Naive thymus-derived CD8-positive, alpha-beta T cell (primary cell): ENCODE results near the gene SPI1. TPM values are rescaled to one million over a fixed set of nuclear protein-coding genes. Genes with fewer than 3 reads are reported as not detected.

Source experiments
- ATAC-seq, 2 donors: fragments of 150-1000 bp; cut with Tn5 transposase in 1 of 2; sonication (Bioruptor Pico), chemical (Tn5 transposase) in 1 of 2; 1 replicate in 1 of 2; 2 replicates in 1 of 2; pipeline ENCODE4 v1.10.0; 2021; ENCODE audit warnings: mild to moderate bottlenecking in 2 of 2, moderate library complexity in 2 of 2
- POLR2A ChIA-PET: fragments of 350-600 bp; sonication (Branson Sonifier 250); formaldehyde crosslinking; loops from one replicate; lab custom pipeline; 2021; ENCODE audit warnings: antibody characterized with exemption; lab: Charles Lee
- DNase-seq, 10 donors: peaks; one replicate each; pipeline versions ENCODE4 v3.0.0 to v3.0.0-alpha.2; 2020 to 2022
- H3K27ac Mint-ChIP-seq, 10 donors: one replicate each; pipeline ENCODE4 v1.8.0; 2020 to 2022; ENCODE audit warnings: mild to moderate bottlenecking in 10 of 10, mixed read lengths in 10 of 10, moderate library complexity in 4 of 10, inconsistent platforms in 1 of 10
- H3K27me3 Mint-ChIP-seq, 5 donors: one replicate each; pipeline ENCODE4 v1.8.0; 2021 to 2022; ENCODE audit warnings: mixed read lengths in 5 of 5
- H3K36me3 Mint-ChIP-seq, 3 donors: one replicate each; pipeline ENCODE4 v1.8.0; 2020 to 2022; ENCODE audit warnings: mixed read lengths in 3 of 3, mild to moderate bottlenecking in 2 of 3, inconsistent platforms in 1 of 3
- H3K4me1 Mint-ChIP-seq, 4 donors: one replicate each; pipeline ENCODE4 v1.8.0; 2021 to 2022; ENCODE audit warnings: mixed read lengths in 4 of 4
- H3K4me3 Mint-ChIP-seq, 10 donors: one replicate each; pipeline ENCODE4 v1.8.0; 2020 to 2022; ENCODE audit warnings: mild to moderate bottlenecking in 10 of 10, mixed read lengths in 10 of 10, moderate library complexity in 6 of 10, inconsistent platforms in 1 of 10
- H3K9me3 Mint-ChIP-seq, 9 donors: one replicate each; pipeline ENCODE4 v1.8.0; 2020 to 2022; ENCODE audit warnings: mixed read lengths in 9 of 9, mild to moderate bottlenecking in 3 of 9, inconsistent platforms in 1 of 9, moderate library complexity in 1 of 9
- polyA plus RNA-seq, 3 donors: library from polyadenylated mRNA; unstranded; fragments of 300-500 nt; fragmentation: Illumina TruSeq; gene quantifications; one replicate each; pipeline ENCODE4 v1.2.3, GENCODE V29; 2021
- total RNA-seq, 8 experiments: library from RNA in 2 of 8; stranded (reverse) in 2 of 8; gene quantifications; one replicate each; pipeline ENCODE4 v1.2.3 and lab custom pipeline; 2021 to 2026

The SPI1 gene
- total and polyA plus RNA-seq, 5 experiments from 2014 or later, result 3.4 to 4.7 TPM; not detected in 3

- H3K4me3 Mint-ChIP-seq, result no peak overlapping the region
- DNase-seq (peak in 1 of 10 donors; percentile 31), ATAC-seq (no peak)
- POLR2A ChIA-PET, result no interaction called here
- no peaks in the 10 kb centered on the region for H3K36me3 Mint-ChIP-seq
- no peaks in the 10 kb centered on the region for H3K4me1 Mint-ChIP-seq
- no peaks in the 10 kb centered on the region for H3K9me3 Mint-ChIP-seq
- H3K27me3 Mint-ChIP-seq, result no peaks in the 10 kb centered on the region
- H3K27ac Mint-ChIP-seq, result no peak overlapping the region
These were observed 26.9 kb downstream of the SPI1 start for GRCh38 chr11:47351156-47352126.

DNA sequence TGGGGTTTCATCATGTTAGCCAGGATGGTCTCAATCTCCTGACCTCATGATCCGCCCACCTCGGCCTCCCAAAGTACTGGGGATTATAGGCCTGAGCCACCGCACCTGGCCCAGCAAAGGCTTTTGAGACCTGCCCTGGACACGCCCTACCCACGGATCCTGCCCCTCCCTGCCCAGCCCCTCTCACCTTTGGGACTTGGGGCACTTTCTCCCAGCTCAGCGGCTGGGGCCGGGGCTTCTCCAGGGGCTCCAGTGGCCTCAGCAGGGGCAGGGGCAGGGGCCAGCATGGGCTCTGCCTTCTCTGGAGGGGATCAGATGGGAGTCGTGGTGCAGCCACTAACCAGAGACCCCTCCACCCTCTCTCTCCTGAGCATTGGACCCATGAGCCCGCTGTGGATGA is 28.0 kb downstream of the SPI1 start:
- H3K4me1 Mint-ChIP-seq, result no peaks in the 10 kb centered on the region
- H3K9me3 Mint-ChIP-seq, result no peaks in the 10 kb centered on the region
- ATAC-seq, result no peak
- H3K4me3 Mint-ChIP-seq, result no peak overlapping the region
- H3K27me3 Mint-ChIP-seq, result no peaks in the 10 kb centered on the region
- peak in 1 of 10 donors; percentile 34 for DNase-seq
- POLR2A ChIA-PET, result no interaction called here
- no peak overlapping the region for H3K27ac Mint-ChIP-seq
- H3K36me3 Mint-ChIP-seq, result no peaks in the 10 kb centered on the region

DNA sequence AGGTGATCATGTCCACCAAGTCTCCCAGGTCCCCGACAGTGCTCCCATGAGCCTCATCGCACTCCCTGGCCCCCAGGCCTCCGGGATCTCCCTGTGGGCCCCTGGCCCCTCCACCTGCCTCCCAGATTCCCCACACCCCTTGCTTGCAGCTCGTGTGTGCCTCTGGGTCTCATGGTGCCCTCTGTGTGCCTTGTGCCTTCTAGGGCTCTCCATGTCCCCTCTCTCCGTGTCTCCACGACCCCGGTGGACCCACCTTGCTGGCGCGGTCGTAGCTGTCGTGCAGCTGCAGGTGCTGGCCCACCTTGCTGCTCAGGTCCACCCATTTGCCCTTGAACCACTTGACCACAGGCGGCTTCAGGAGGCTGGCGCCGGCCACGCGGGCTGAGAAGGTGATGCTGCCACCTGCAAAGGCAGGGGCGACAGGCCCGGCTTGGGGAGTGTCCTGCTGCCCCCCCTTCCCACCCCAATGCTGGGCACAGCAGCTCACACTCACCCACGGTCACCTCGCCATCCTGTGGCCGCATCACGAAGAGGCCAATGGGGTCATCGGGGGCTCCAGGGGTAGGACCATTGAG is 28.7 kb downstream of the SPI1 start:
- DNase-seq, result peak in 1 of 10 donors; percentile 55
- no peaks in the 10 kb centered on the region for H3K9me3 Mint-ChIP-seq
- no peaks in the 10 kb centered on the region for H3K27me3 Mint-ChIP-seq
- no peak for ATAC-seq
- no peaks in the 10 kb centered on the region for H3K4me1 Mint-ChIP-seq
- H3K27ac Mint-ChIP-seq, result no peak overlapping the region
- H3K4me3 Mint-ChIP-seq, result no peak overlapping the region
- POLR2A ChIA-PET, result no interaction called here
- no peaks in the 10 kb centered on the region for H3K36me3 Mint-ChIP-seq

GRCh38 chr11:47348859-47349258 is 29.5 kb downstream of the SPI1 start:
- no peaks in the 10 kb centered on the region for H3K27me3 Mint-ChIP-seq
- H3K4me1 Mint-ChIP-seq, result no peaks in the 10 kb centered on the region
- H3K9me3 Mint-ChIP-seq, result no peaks in the 10 kb centered on the region
- ATAC-seq (no peak), DNase-seq (peak in 1 of 10 donors; percentile 11)
- no peaks in the 10 kb centered on the region for H3K36me3 Mint-ChIP-seq
- POLR2A ChIA-PET, result no interaction called here
- no peak overlapping the region for H3K27ac Mint-ChIP-seq
- no peak overlapping the region for H3K4me3 Mint-ChIP-seq

DNA sequence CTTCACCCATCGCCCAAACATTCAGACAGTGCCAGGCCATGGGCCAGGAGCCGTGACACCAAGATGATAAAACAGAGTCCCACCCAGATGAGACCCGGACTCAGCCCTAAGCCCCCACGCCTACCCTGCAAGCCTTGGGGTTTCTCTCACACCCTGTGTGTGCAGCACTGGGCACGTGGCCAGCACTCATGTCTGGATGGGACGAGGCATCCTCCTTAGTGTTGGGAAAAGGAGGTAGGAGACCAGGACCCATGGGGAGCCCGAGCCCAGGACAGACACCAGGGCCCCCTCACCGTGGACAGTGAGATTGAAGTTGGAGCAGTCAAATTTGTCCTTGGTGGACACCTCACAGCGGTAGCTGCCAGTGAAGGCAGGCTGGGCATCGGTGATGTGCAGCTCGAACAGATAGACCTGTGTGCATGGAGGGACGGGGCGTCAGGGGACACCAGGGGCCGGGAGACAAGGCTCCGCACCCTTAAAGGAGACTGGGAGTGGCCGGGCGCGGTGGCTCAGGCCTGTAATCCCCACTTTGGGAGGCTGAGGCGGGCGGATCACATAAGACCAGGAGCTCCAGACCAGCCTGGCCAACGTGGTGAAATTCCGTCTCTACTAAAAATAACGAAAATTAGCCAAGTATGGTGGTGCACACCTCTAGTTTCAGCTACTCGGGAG is 30.1 kb downstream of the SPI1 start:
- no peak overlapping the region for H3K27ac Mint-ChIP-seq
- H3K36me3 Mint-ChIP-seq, result no peaks in the 10 kb centered on the region
- ATAC-seq (no peak), DNase-seq (peak in 1 of 10 donors; percentile 63)
- peaks cover 0 to 2% (median 0%) of the 10 kb centered on the region in 4 donors for H3K4me1 Mint-ChIP-seq
- no peak overlapping the region for H3K4me3 Mint-ChIP-seq
- H3K9me3 Mint-ChIP-seq, result no peaks in the 10 kb centered on the region
- no peaks in the 10 kb centered on the region for H3K27me3 Mint-ChIP-seq
- POLR2A ChIA-PET, result no interaction called here

DNA sequence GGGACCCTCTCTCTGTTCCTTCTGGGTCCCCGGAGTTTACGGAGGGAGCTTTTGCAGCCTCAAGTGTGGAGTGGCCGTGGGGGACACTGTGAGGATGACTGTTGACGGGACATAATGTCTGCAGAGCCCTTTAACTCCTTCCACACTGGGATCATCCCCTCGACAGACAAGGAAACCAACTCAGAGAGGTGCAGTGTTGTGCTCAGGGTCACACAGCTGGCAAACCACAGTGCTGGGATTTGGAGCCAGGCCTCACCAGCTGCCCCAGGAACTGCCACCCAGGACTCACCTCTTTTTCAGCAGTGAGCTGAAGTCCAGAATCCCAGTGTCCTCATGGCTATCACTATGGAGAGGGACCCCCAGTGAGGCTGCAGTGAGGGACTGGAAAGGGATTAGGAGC is 31.2 kb downstream of the SPI1 start:
- POLR2A ChIA-PET, result no interaction called here
- ATAC-seq, result no peak
- H3K27ac Mint-ChIP-seq, result no peak overlapping the region

GRCh38 chr11:47345890-47346563 is 32.3 kb downstream of the SPI1 start:
- no peaks in the 10 kb centered on the region for H3K27me3 Mint-ChIP-seq
- no peak overlapping the region for H3K4me3 Mint-ChIP-seq
- DNase-seq, result no peak
- H3K9me3 Mint-ChIP-seq, result no peaks in the 10 kb centered on the region
- no peak for ATAC-seq
- POLR2A ChIA-PET, result no interaction called here
- peaks cover 0 to 2% (median 0%) of the 10 kb centered on the region in 4 donors for H3K4me1 Mint-ChIP-seq
- no peaks in the 10 kb centered on the region for H3K36me3 Mint-ChIP-seq
- no peak overlapping the region for H3K27ac Mint-ChIP-seq

More for the DNA sequence above, 31.2 kb downstream of the SPI1 start:
- Mint-ChIP-seq H3K4me3 (no peak overlapping the region), H3K9me3 (no peaks in the 10 kb centered on the region), H3K27me3 (no peaks in the 10 kb centered on the region), H3K4me1 (peaks cover 0 to 2% (median 0%) of the 10 kb centered on the region in 4 donors), H3K36me3 (no peaks in the 10 kb centered on the region)
- DNase-seq, result no peak

DNA sequence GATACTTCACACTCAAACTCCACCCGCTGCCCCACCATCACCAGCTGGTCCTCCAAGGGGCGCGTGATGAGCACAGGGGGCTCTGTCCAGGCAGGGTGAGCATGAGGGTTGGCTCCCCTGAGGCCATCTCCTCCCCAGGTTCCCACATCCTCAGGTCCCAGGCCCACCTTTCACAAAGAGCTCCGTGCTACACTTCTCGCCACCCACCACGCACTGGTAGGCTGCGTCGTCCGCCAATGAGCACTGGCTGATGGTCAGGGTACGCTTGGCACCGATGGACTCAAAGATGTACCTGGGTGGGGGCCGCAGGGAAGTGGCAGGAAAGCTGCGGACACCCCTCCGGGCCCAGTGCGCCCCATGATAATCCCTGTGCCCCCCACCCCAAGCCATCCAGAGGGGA is 35.5 kb downstream of the SPI1 start:
- Mint-ChIP-seq H3K4me3 (no peak overlapping the region), H3K27ac (no peak overlapping the region), H3K36me3 (no peaks in the 10 kb centered on the region), H3K4me1 (peaks cover 0 to 2% (median 0%) of the 10 kb centered on the region in 4 donors), H3K9me3 (no peaks in the 10 kb centered on the region), H3K27me3 (no peaks in the 10 kb centered on the region)
- ATAC-seq (no peak), DNase-seq (no peak)
- POLR2A ChIA-PET, result interaction anchor here (1.1 kb wide), 1 partner anchor 156 kb away, joined by 4 read pairs; no protein-coding TSS in a partner anchor

- DNase-seq (peak in 1 of 10 donors; percentile 35), ATAC-seq (no peak)
- Mint-ChIP-seq H3K4me3 (no peak overlapping the region), H3K9me3 (no peaks in the 10 kb centered on the region), H3K4me1 (peaks cover 0 to 2% (median 0%) of the 10 kb centered on the region in 4 donors), H3K27me3 (no peaks in the 10 kb centered on the region), H3K36me3 (no peaks in the 10 kb centered on the region), H3K27ac (peak overlapping the region in 2 of 10 donors; percentile 0 to 1)
- POLR2A ChIA-PET, result interaction anchor here (1.1 kb wide), 1 partner anchor 156 kb away, joined by 4 read pairs; no protein-coding TSS in a partner anchor
These were observed 36.1 kb downstream of the SPI1 start for GRCh38 chr11:47342036-47342803.

DNA sequence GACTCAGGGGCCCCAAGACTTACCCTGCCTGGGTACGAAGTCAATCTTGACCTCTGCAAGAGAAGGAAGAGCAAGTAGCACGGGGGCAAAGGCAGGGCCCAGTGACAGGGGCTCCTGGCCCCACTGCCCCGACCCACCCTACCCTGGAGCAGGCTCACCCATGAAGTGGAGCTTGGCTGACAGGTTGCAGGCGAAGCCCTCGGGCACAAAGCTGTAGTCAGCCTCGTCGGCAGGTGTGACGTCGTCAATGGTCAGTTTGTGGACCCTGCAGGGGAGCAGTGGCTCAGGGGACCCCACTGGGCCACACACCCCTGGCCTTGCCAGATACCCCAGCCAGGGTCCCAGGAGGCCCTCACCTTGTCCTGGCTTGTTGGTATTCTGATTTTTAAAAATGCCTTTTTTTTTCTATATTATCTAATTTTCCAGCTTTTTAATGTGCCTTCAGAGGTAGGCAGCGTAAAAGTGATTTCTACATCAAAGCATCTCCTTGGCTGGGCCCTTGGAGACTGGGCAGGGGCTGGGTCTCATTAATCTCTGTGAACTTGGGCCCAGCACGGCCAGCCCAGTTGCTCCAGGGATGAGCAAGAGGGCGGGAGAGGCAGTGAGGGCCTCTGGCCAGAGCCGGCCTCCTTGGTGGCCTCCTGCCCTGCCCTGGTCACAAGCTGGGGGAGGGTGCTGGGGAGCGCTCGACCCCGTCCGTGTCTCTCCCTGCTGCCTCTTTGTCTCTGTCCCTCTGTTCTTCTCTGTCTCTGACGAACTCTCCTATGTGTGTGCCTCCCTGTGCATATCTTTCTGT is 37.2 kb downstream of the SPI1 start:
- DNase-seq (peak in 1 of 10 donors; percentile 52), ATAC-seq (no peak)
- Mint-ChIP-seq H3K4me1 (peaks cover 0 to 2% (median 0%) of the 10 kb centered on the region in 4 donors), H3K36me3 (no peaks in the 10 kb centered on the region), H3K27ac (peak overlapping the region in 1 of 10 donors; percentile 0), H3K9me3 (no peaks in the 10 kb centered on the region), H3K4me3 (no peak overlapping the region), H3K27me3 (no peaks in the 10 kb centered on the region)
- POLR2A ChIA-PET, result no interaction called here

- POLR2A ChIA-PET, result no interaction called here
- Mint-ChIP-seq H3K4me1 (peaks cover 0 to 2% (median 0%) of the 10 kb centered on the region in 4 donors), H3K27me3 (no peaks in the 10 kb centered on the region), H3K36me3 (no peaks in the 10 kb centered on the region), H3K4me3 (no peak overlapping the region), H3K27ac (no peak overlapping the region), H3K9me3 (no peaks in the 10 kb centered on the region)
- peak in 1 of 10 donors; percentile 14 for DNase-seq
- no peak for ATAC-seq
These were observed 38.3 kb downstream of the SPI1 start for GRCh38 chr11:47340010-47340409.
